CD4-positive, alpha-beta T cell treated with Interleukin-4 for 1 hour (primary cell): ENCODE results near the gene SCN4A.
"Not testable (repeated sequence)": the region's sequence is repeated elsewhere in the genome, so short reads cannot be mapped to it uniquely, and the experiment has no call there.

Experiments
- DNase-seq, 2 donors: peaks; one replicate each; pipeline ENCODE4 v3.0.0-alpha.2; 2020 to 2022

SCN4A gene

GRCh38 chr17:63911041-63911635 lies 61.6 kb downstream of the SCN4A start, which contains the start of gene CSHL1:
TSS of gene CSHL1 (minus strand) at chr17:63911258. CDS start at chr17:63911196, 62 bp downstream.
- no peak for DNase-seq

GRCh38 chr17:63910096-63910495 lies 62.6 kb downstream of the SCN4A start:
- DNase-seq, result no peak

- not testable (repeated sequence) for DNase-seq
Observed at GRCh38 chr17:63909586-63909985, 63.1 kb downstream of the SCN4A start.

GRCh38 chr17:63907161-63907778 lies 65.4 kb downstream of the SCN4A start:
- DNase-seq, result not testable (repeated sequence)

GRCh38 chr17:63904796-63905195 lies 67.9 kb downstream of the SCN4A start:
- not testable (repeated sequence) for DNase-seq

- DNase-seq, result peak; percentile 27 to 62
Observed at GRCh38 chr17:63903787-63904201, 68.9 kb downstream of the SCN4A start.

GRCh38 chr17:63901971-63902370 lies 70.7 kb downstream of the SCN4A start:
- not testable (repeated sequence) for DNase-seq

- peak in 1 of 2 donors; percentile 48 for DNase-seq
Observed at GRCh38 chr17:63898899-63899798, 73.6 kb downstream of the SCN4A start.

- DNase-seq, result not testable (repeated sequence)
Observed at GRCh38 chr17:63896524-63897354, 76.0 kb downstream of the SCN4A start, which contains the start of gene CSH1. TSS of gene CSH1 (minus strand) at chr17:63896574. CDS start at chr17:63896511, 63 bp downstream.

- not testable (repeated sequence) for DNase-seq
Observed at GRCh38 chr17:63894821-63895220, 77.9 kb downstream of the SCN4A start.

- DNase-seq, result not testable (repeated sequence)
Observed at GRCh38 chr17:63894021-63894420, 78.7 kb downstream of the SCN4A start.

GRCh38 chr17:63892316-63893037 lies 80.2 kb downstream of the SCN4A start:
- not testable (repeated sequence) for DNase-seq

- DNase-seq, result peak in 1 of 2 donors; percentile 43
Observed at GRCh38 chr17:63889026-63889848, 83.5 kb downstream of the SCN4A start.
